Measurements from ENCODE around the gene MAN2B2.

Gene MAN2B2

GRCh38 chr4:6574747-6575502 lies at the start of gene MAN2B2:
MAN2B2 (plus strand) TSS chr4:6575189; CDS start chr4:6575211, 22 bp downstream.
- DNase-seq (ENCODE audit: low read depth in 2 of 3, low spot score in 2 of 3), result peak; percentile 66 to 70 (median 67)

- no peak for DNase-seq (ENCODE audit: low read depth in 2 of 3, low spot score in 2 of 3)
Observed at GRCh38 chr4:6525474-6525873, 49.5 kb upstream of the MAN2B2 start.

GRCh38 chr4:6526156-6526555 lies 48.8 kb upstream of the MAN2B2 start:
- no peak for DNase-seq (ENCODE audit: low read depth in 2 of 3, low spot score in 2 of 3)

GRCh38 chr4:6526671-6527091 lies 48.3 kb upstream of the MAN2B2 start:
- no peak for DNase-seq (ENCODE audit: low read depth in 2 of 3, low spot score in 2 of 3)

- no peak for DNase-seq (ENCODE audit: low read depth in 2 of 3, low spot score in 2 of 3)
Observed at GRCh38 chr4:6527259-6527658, 47.7 kb upstream of the MAN2B2 start.

- no peak for DNase-seq (ENCODE audit: low read depth in 2 of 3, low spot score in 2 of 3)
Observed at GRCh38 chr4:6527683-6528595, 47.0 kb upstream of the MAN2B2 start.

- DNase-seq (ENCODE audit: low read depth in 2 of 3, low spot score in 2 of 3), result no peak
Observed at GRCh38 chr4:6529021-6529420, 46.0 kb upstream of the MAN2B2 start.

- DNase-seq (ENCODE audit: low read depth in 2 of 3, low spot score in 2 of 3), result no peak
Observed at GRCh38 chr4:6530301-6530700, 44.7 kb upstream of the MAN2B2 start.

- no peak for DNase-seq (ENCODE audit: low read depth in 2 of 3, low spot score in 2 of 3)
Observed at GRCh38 chr4:6530964-6531363, 44.0 kb upstream of the MAN2B2 start.

- DNase-seq (ENCODE audit: low read depth in 2 of 3, low spot score in 2 of 3), result no peak
Observed at GRCh38 chr4:6532102-6532501, 42.9 kb upstream of the MAN2B2 start.

GRCh38 chr4:6532658-6533057 lies 42.3 kb upstream of the MAN2B2 start:
- no peak for DNase-seq (ENCODE audit: low read depth in 2 of 3, low spot score in 2 of 3)

GRCh38 chr4:6534050-6534449 lies 40.9 kb upstream of the MAN2B2 start:
- no peak for DNase-seq (ENCODE audit: low read depth in 2 of 3, low spot score in 2 of 3)

GRCh38 chr4:6534618-6535328 lies 40.2 kb upstream of the MAN2B2 start:
- no peak for DNase-seq (ENCODE audit: low read depth in 2 of 3, low spot score in 2 of 3)

GRCh38 chr4:6535329-6535692 lies 39.7 kb upstream of the MAN2B2 start:
- no peak for DNase-seq (ENCODE audit: low read depth in 2 of 3, low spot score in 2 of 3)

GRCh38 chr4:6535706-6536105 lies 39.3 kb upstream of the MAN2B2 start:
- no peak for DNase-seq (ENCODE audit: low read depth in 2 of 3, low spot score in 2 of 3)

- DNase-seq (ENCODE audit: low read depth in 2 of 3, low spot score in 2 of 3), result no peak
Observed at GRCh38 chr4:6538111-6538510, 36.9 kb upstream of the MAN2B2 start.

GRCh38 chr4:6538575-6538974 lies 36.4 kb upstream of the MAN2B2 start:
- no peak for DNase-seq (ENCODE audit: low read depth in 2 of 3, low spot score in 2 of 3)

- no peak for DNase-seq (ENCODE audit: low read depth in 2 of 3, low spot score in 2 of 3)
Observed at GRCh38 chr4:6539009-6539764, 35.8 kb upstream of the MAN2B2 start.

- no peak for DNase-seq (ENCODE audit: low read depth in 2 of 3, low spot score in 2 of 3)
Observed at GRCh38 chr4:6540879-6541278, 34.1 kb upstream of the MAN2B2 start.

GRCh38 chr4:6541789-6542188 lies 33.2 kb upstream of the MAN2B2 start:
- no peak for DNase-seq (ENCODE audit: low read depth in 2 of 3, low spot score in 2 of 3)

GRCh38 chr4:6542951-6543350 lies 32.0 kb upstream of the MAN2B2 start:
- no peak for DNase-seq (ENCODE audit: low read depth in 2 of 3, low spot score in 2 of 3)
